Activated naive CD4-positive, alpha-beta T cell treated with anti-CD3 and anti-CD28 coated beads for 36 hours (primary cell): Measurements from ENCODE around the gene RBMS1. TPM values are rescaled to one million over a fixed set of nuclear protein-coding genes. Genes with fewer than 3 reads are reported as not detected.
A peak's percentile ranks its signal among the peaks of the same experiment; 100 is the strongest.

ENCODE experiments used
- CTCF ChIA-PET: fragments of 350-600 bp; sonication (Branson Sonifier 250); formaldehyde crosslinking; loops from one replicate; lab custom pipeline; 2021; ENCODE audit warnings: antibody characterized with exemption; lab: Charles Lee
- DNase-seq: peaks from one replicate; pipeline ENCODE4 v3.0.0-alpha.2; 2020
- H3K27ac Mint-ChIP-seq: one replicate; pipeline ENCODE4 v1.8.0; 2021; ENCODE audit warnings: mild to moderate bottlenecking, mixed read lengths
- H3K27me3 Mint-ChIP-seq: one replicate; pipeline ENCODE4 v1.8.0; 2021; ENCODE audit warnings: low read depth, mixed read lengths
- H3K36me3 Mint-ChIP-seq: one replicate; pipeline ENCODE4 v1.8.0; 2021; ENCODE audit warnings: low read depth, mixed read lengths
- H3K4me1 Mint-ChIP-seq: one replicate; pipeline ENCODE4 v1.8.0; 2021; ENCODE audit warnings: low read depth, mixed read lengths
- H3K4me3 Mint-ChIP-seq: one replicate; pipeline ENCODE4 v1.8.0; 2021; ENCODE audit warnings: mild to moderate bottlenecking, moderate library complexity, mixed read lengths
- H3K9me3 Mint-ChIP-seq: one replicate; pipeline ENCODE4 v1.8.0; 2021; ENCODE audit warnings: mixed read lengths
- intact Hi-C: fragments of 100-400 bp; cut with micrococcal nuclease; formaldehyde crosslinking; loops from one replicate; pipeline ENCODE4 v1.15.1; 2023
- total RNA-seq, 2 experiments: library from RNA; stranded (reverse); gene quantifications; one replicate each; pipeline ENCODE4 v1.2.3, GENCODE V29; 2021

The RBMS1 gene
- total RNA-seq, 2 experiments from 2014 or later = 27.8 to 29.1 TPM

DNA sequence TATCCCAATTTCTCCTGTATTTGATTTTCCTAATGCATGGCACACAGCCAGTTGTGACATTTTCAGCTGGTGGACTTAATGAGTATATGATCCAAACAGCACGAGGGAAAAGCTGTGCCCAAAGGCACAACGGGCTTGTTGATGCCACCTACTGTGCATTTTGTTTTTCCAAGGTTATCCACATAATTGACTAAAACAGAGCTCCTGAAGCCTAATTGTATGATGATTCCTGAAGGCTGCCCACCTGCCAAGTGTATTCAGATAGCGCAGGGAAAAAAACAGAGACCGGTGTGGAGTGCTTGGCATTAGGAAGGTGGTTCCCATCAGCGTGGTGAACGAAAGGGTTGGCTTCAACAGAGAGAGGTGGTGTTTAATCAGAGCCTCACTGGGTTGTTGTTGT, 14.9 kb downstream of the RBMS1 start:
- no peaks in the 10 kb centered on the region for H3K27me3 Mint-ChIP-seq
- CTCF ChIA-PET = interaction anchor here (1.0 to 1.4 kb wide), 3 partner anchors 8 to 226 kb away, joined by 3 read pairs; no protein-coding TSS in a partner anchor
- peaks cover 61% of the 10 kb centered on the region for H3K4me1 Mint-ChIP-seq
- DNase-seq = no peak
- no peaks in the 10 kb centered on the region for H3K36me3 Mint-ChIP-seq
- no peaks in the 10 kb centered on the region for H3K9me3 Mint-ChIP-seq
- peak overlapping the region; percentile 5 for H3K27ac Mint-ChIP-seq
- intact Hi-C loops = no loop called here
- H3K4me3 Mint-ChIP-seq = no peak overlapping the region

- CTCF ChIA-PET = interaction anchor here (0.7 to 1.2 kb wide), 2 partner anchors 153 to 250 kb away, joined by 3 to 4 read pairs; no protein-coding TSS in a partner anchor
- H3K4me3 Mint-ChIP-seq = peak overlapping the region; percentile 22
- intact Hi-C loops = no loop called here
- H3K27me3 Mint-ChIP-seq = no peaks in the 10 kb centered on the region
- H3K36me3 Mint-ChIP-seq = no peaks in the 10 kb centered on the region
- H3K27ac Mint-ChIP-seq = peak overlapping the region; percentile 50
- no peaks in the 10 kb centered on the region for H3K9me3 Mint-ChIP-seq
- peak; percentile 8 for DNase-seq
- H3K4me1 Mint-ChIP-seq = peaks cover 65% of the 10 kb centered on the region
Observed at GRCh38 chr2:160477032-160477431, 16.6 kb downstream of the RBMS1 start.

- Mint-ChIP-seq H3K4me1 (peaks cover 67% of the 10 kb centered on the region), H3K4me3 (peak overlapping the region; percentile 62), H3K9me3 (no peaks in the 10 kb centered on the region), H3K27me3 (no peaks in the 10 kb centered on the region), H3K36me3 (no peaks in the 10 kb centered on the region), H3K27ac (peak overlapping the region; percentile 35)
- DNase-seq = no peak
- intact Hi-C loops = loop anchor here (1.0 kb wide), 1 partner anchor 7 kb away; no protein-coding TSS in a partner anchor
- CTCF ChIA-PET = no interaction called here
Observed at GRCh38 chr2:160474891-160475787, 18.5 kb downstream of the RBMS1 start.

DNA sequence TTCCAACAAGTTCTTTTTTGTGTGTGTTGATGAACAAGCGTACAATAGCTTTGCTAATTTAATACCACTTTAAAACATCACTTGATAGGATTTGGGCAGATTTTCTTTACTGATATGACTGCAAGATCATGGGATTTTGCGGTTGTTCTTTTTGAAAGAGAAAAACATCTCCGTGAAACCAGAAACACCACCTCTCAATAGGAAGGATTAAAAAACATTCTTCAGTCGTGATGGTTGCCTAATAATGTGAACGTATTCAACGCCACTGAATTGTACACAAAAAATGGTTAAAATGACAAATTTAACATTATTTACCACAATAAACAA, 19.3 kb downstream of the RBMS1 start:
- no peaks in the 10 kb centered on the region for H3K27me3 Mint-ChIP-seq
- peak overlapping the region; percentile 79 for H3K27ac Mint-ChIP-seq
- peaks cover 69% of the 10 kb centered on the region for H3K4me1 Mint-ChIP-seq
- H3K36me3 Mint-ChIP-seq = no peaks in the 10 kb centered on the region
- intact Hi-C loops = loop anchor here (1.0 kb wide), 1 partner anchor 8 kb away; no protein-coding TSS in a partner anchor
- CTCF ChIA-PET = interaction anchor here (1.2 kb wide), 1 partner anchor 44 kb away, joined by 3 read pairs; no protein-coding TSS in a partner anchor
- H3K4me3 Mint-ChIP-seq = peak overlapping the region; percentile 62
- DNase-seq = no peak
- H3K9me3 Mint-ChIP-seq = no peaks in the 10 kb centered on the region

DNA sequence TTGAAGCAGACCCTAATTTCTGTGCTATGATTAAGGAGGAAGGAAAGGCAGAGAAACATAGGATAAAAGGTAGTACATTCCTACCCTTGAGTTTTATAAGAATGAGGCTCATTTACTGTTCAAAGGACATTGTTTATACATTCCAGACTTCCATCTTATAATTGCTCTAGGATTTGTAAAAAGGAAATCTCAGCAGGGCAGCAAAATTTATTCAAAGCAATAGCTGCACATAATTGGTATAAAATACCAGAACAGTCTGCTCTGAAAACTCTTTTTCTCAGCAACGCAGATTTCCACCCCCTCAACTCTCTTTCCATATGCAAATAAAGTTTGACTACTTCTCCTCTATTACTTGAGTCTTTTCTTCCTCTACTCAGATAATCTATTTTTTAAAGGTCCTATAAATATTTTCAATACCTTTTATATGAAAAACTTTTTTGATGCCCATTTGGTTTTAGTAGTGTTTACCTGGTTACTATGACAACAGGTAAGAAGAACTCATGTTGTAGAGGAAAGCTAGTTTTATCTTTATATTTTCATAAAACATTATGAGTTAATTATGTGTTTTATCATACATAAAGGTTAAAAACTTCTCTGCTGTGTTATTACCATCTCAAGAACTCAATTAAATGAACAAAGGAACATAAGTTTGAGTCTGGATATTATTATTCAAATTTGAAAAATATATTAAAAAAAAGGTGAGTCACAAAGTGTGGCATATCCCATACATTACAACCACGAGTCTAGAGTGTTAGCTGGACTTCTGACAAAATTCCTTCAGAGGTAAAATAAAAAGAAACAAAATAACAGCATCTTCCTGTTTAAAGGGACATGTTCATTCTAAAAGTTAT, 19.9 kb downstream of the RBMS1 start:
- peaks cover 67% of the 10 kb centered on the region for H3K4me1 Mint-ChIP-seq
- H3K27ac Mint-ChIP-seq = peak overlapping the region; percentile 79
- intact Hi-C loops = loop anchor here (1.0 to 2.0 kb wide), 3 partner anchors 8 to 173 kb away; no protein-coding TSS in a partner anchor
- H3K4me3 Mint-ChIP-seq = peak overlapping the region; percentile 62
- H3K36me3 Mint-ChIP-seq = no peaks in the 10 kb centered on the region
- H3K9me3 Mint-ChIP-seq = no peaks in the 10 kb centered on the region
- CTCF ChIA-PET = interaction anchor here (1.2 kb wide), 1 partner anchor 43 kb away, joined by 3 read pairs; no protein-coding TSS in a partner anchor
- no peaks in the 10 kb centered on the region for H3K27me3 Mint-ChIP-seq
- no peak for DNase-seq

GRCh38 chr2:160472839-160473251, 20.8 kb downstream of the RBMS1 start:
- no peak for DNase-seq
- H3K4me1 Mint-ChIP-seq = peaks cover 69% of the 10 kb centered on the region
- intact Hi-C loops = loop anchor here (1.0 to 2.0 kb wide), 3 partner anchors 8 to 172 kb away; no protein-coding TSS in a partner anchor
- no peak overlapping the region for H3K27ac Mint-ChIP-seq
- H3K27me3 Mint-ChIP-seq = no peaks in the 10 kb centered on the region
- CTCF ChIA-PET = interaction anchor here (0.7 to 1.0 kb wide), 2 partner anchors 17 to 102 kb away, joined by 3 to 4 read pairs; no protein-coding TSS in a partner anchor
- H3K36me3 Mint-ChIP-seq = no peaks in the 10 kb centered on the region
- H3K4me3 Mint-ChIP-seq = no peak overlapping the region
- no peaks in the 10 kb centered on the region for H3K9me3 Mint-ChIP-seq

- H3K4me1 Mint-ChIP-seq = peaks cover 73% of the 10 kb centered on the region
- CTCF ChIA-PET = interaction anchor here (0.7 to 1.0 kb wide), 2 partner anchors 18 to 101 kb away, joined by 3 to 4 read pairs; no protein-coding TSS in a partner anchor
- DNase-seq = peak; percentile 20
- H3K27me3 Mint-ChIP-seq = no peaks in the 10 kb centered on the region
- intact Hi-C loops = loop anchor here (1.0 to 2.0 kb wide), 2 partner anchors 17 to 171 kb away; no protein-coding TSS in a partner anchor
- H3K4me3 Mint-ChIP-seq = peak overlapping the region; percentile 28
- H3K36me3 Mint-ChIP-seq = no peaks in the 10 kb centered on the region
- H3K9me3 Mint-ChIP-seq = no peaks in the 10 kb centered on the region
- peak overlapping the region; percentile 57 for H3K27ac Mint-ChIP-seq
Observed at GRCh38 chr2:160471950-160472349, 21.7 kb downstream of the RBMS1 start.

- H3K36me3 Mint-ChIP-seq = no peaks in the 10 kb centered on the region
- CTCF ChIA-PET = interaction anchor here (0.5 to 1.6 kb wide), 3 partner anchors 40 to 525 kb away, joined by 3 to 4 read pairs (median 3); no protein-coding TSS in a partner anchor
- no peaks in the 10 kb centered on the region for H3K9me3 Mint-ChIP-seq
- DNase-seq = no peak
- peak overlapping the region; percentile 48 for H3K27ac Mint-ChIP-seq
- intact Hi-C loops = loop anchor here (1.0 to 2.0 kb wide), 2 partner anchors 13 to 41 kb away; no protein-coding TSS in a partner anchor
- H3K27me3 Mint-ChIP-seq = no peaks in the 10 kb centered on the region
- peak overlapping the region; percentile 14 for H3K4me3 Mint-ChIP-seq
- peaks cover 79% of the 10 kb centered on the region for H3K4me1 Mint-ChIP-seq
Observed at GRCh38 chr2:160469621-160470204, 23.9 kb downstream of the RBMS1 start.

DNA sequence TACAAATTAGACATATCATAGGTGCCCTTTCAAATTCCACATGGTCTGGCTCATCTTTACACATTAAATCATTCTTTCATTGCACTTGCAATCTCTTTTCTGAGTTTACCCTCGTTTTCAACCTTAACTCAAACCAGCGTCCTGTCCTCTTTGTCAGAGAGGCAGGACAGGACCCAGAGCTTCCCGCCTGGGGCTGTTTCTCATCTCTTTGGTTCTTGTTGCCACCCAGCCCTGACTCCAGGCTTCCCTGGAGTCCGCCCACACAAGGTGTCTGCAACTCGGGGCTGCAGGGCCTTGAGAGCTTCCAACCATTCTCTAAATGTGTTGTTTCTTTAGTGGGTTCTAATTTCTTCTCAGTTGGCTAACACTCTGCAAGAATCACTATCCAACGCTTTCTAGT, 24.4 kb downstream of the RBMS1 start:
- H3K27ac Mint-ChIP-seq = peak overlapping the region; percentile 48

GRCh38 chr2:160467086-160467485, 26.5 kb downstream of the RBMS1 start:
- Mint-ChIP-seq H3K27ac (no peak overlapping the region), H3K4me1 (peaks cover 83% of the 10 kb centered on the region), H3K36me3 (no peaks in the 10 kb centered on the region), H3K27me3 (no peaks in the 10 kb centered on the region), H3K4me3 (no peak overlapping the region), H3K9me3 (no peaks in the 10 kb centered on the region)
- no peak for DNase-seq
- CTCF ChIA-PET = interaction anchor here (0.6 to 0.9 kb wide), 2 partner anchors 38 to 677 kb away, joined by 3 read pairs; no protein-coding TSS in a partner anchor
- intact Hi-C loops = no loop called here

More for the DNA sequence above, 24.4 kb downstream of the RBMS1 start:
- Mint-ChIP-seq H3K4me3 (peak overlapping the region; percentile 14), H3K27me3 (no peaks in the 10 kb centered on the region), H3K4me1 (peaks cover 78% of the 10 kb centered on the region), H3K36me3 (no peaks in the 10 kb centered on the region), H3K9me3 (no peaks in the 10 kb centered on the region)
- intact Hi-C loops = loop anchor here (2.0 kb wide), 1 partner anchor 14 kb away; no protein-coding TSS in a partner anchor
- CTCF ChIA-PET = interaction anchor here (1.6 kb wide), 1 partner anchor 40 kb away, joined by 4 read pairs; no protein-coding TSS in a partner anchor
- no peak for DNase-seq

DNA sequence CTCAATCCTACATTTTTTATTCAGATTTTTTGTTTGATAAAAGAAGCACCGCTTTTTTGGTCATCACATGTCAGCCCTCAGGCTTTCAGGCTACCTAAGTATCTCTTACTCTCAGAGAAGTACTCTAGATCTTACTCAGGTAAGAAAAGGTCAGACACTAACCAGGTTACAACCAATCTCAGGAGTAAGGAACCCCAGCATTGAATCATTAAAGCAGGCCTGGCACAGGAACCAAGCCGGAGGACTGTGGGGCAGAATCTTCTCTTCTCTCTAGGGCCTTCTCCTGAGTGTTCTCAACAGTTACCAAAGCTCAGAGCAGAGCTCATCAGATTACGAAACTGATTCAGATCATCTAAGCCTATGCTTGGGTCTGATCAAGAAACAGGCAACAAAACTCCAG, 28.2 kb downstream of the RBMS1 start:
- Mint-ChIP-seq H3K4me1 (peaks cover 81% of the 10 kb centered on the region), H3K4me3 (no peak overlapping the region), H3K27me3 (no peaks in the 10 kb centered on the region), H3K9me3 (no peaks in the 10 kb centered on the region), H3K36me3 (no peaks in the 10 kb centered on the region), H3K27ac (peak overlapping the region; percentile 25)
- intact Hi-C loops = loop anchor here (1.0 kb wide), 3 partner anchors 8 to 59 kb away; no protein-coding TSS in a partner anchor
- CTCF ChIA-PET = interaction anchor here (0.9 to 1.2 kb wide), 4 partner anchors 11 to 214 kb away, joined by 3 read pairs; no protein-coding TSS in a partner anchor
- peak; percentile 55 for DNase-seq
